Ectodermal cell (in vitro differentiated cells): Measurements from ENCODE around the gene TNFRSF6B.
A peak's percentile ranks its signal among the peaks of the same experiment; 100 is the strongest.

Experiments used
- H3K27ac ChIP-seq: 2 replicates; pipeline ENCODE4 v1.7.0; 2013; ENCODE audit warnings: mild to moderate bottlenecking, low read depth, low read length; ENCODE audit not compliant: insufficient read depth, poor library complexity, severe bottlenecking
- H3K27me3 ChIP-seq: 2 replicates; pipeline ENCODE4 v1.7.0; 2013; ENCODE audit warnings: mild to moderate bottlenecking, low read length; ENCODE audit not compliant: insufficient read depth, control insufficient read depth, poor library complexity, severe bottlenecking
- H3K36me3 ChIP-seq: one replicate; pipeline ENCODE4 v1.7.0; 2013; ENCODE audit warnings: low read length; ENCODE audit not compliant: control insufficient read depth, insufficient read depth
- H3K4me1 ChIP-seq: one replicate; pipeline ENCODE4 v1.7.0; 2013; ENCODE audit warnings: low read length; ENCODE audit not compliant: control insufficient read depth, insufficient read depth
- H3K4me3 ChIP-seq: 2 replicates; pipeline ENCODE4 v1.7.0; 2013; ENCODE audit warnings: low read depth, low read length, control low read depth; ENCODE audit not compliant: insufficient read depth
- H3K9me3 ChIP-seq: 2 replicates; pipeline ENCODE4 v1.7.0; 2013; ENCODE audit warnings: mild to moderate bottlenecking, low read length, moderate library complexity; ENCODE audit not compliant: control insufficient read depth
- whole genome bisulfite sequencing, 2 experiments: methylation state at CpG; one replicate each; pipeline ENCODE4 v1.1.7; 2013; ENCODE audit warnings: missing lambda C conversion rate in 2 of 2; 5-methylcytosine and 5-hydroxymethylcytosine counted together

Gene TNFRSF6B

GRCh38 chr20:63686094-63686491, 10.4 kb upstream of the TNFRSF6B start:
- Histone ChIP-seq H3K27ac (no peak overlapping the region), H3K36me3 (no peaks in the 10 kb centered on the region)
- 95 to 97% methylated on average over 24 of the region's 24 CpGs for WGBS, 2 experiments

DNA sequence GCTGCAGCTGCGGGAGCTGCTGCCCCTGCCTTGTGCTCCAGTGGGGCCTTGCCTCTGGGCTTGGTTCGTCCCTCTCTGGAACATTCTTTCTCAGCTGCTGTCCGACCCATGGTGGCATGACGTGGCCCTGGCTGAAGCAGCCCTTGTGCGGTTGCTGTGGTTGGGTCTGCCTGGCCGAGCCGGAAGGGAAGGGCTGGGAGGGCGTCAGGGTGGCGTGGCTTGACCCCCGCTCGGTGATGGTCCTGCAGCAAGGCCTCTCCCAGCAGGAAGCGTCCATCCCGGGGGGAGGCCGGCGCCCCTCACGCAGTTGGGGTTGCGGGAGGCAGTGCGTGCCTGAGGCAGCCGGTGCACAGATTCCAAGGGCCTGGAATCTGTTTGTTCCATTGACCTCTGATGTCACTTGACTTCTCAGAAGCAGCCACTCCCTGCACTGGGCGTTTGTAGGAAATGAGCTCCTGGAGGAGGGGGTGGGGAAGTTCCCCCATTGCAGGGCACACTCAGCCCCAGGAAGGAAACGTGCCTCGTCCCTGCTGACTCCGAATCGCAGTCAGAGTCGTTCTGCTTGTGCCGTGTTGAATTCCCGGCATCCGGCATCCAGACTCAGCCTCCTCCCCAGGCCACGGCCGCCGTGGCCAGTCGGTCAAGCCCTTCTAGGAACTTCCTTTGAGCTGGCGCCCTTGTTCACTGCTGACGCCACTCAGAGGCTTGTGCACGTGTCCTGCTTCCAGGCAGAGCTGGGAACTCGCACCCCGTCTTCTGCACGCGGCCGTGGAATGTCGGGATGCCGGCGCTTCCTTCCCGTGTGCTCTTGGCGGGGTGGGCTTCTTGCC, 9.7 kb upstream of the TNFRSF6B start:
- Histone ChIP-seq H3K4me3 (no peak overlapping the region), H3K27me3 (no peaks in the 10 kb centered on the region), H3K36me3 (no peaks in the 10 kb centered on the region), H3K9me3 (no peaks in the 10 kb centered on the region), H3K27ac (peak overlapping the region; percentile 65), H3K4me1 (no peaks in the 10 kb centered on the region)
- WGBS, 2 experiments, result 90 to 92% methylated on average over 45 of the region's 45 CpGs

More at GRCh38 chr20:63686094-63686491, 10.4 kb upstream of the TNFRSF6B start:
- Histone ChIP-seq H3K27me3 (no peaks in the 10 kb centered on the region), H3K9me3 (no peaks in the 10 kb centered on the region), H3K4me3 (no peak overlapping the region), H3K4me1 (no peaks in the 10 kb centered on the region)

GRCh38 chr20:63687419-63688178, 8.9 kb upstream of the TNFRSF6B start:
- no peaks in the 10 kb centered on the region for H3K36me3 ChIP-seq
- WGBS, 2 experiments, result 94 to 95% methylated on average over 29 of the region's 29 CpGs
- H3K27ac ChIP-seq, result no peak overlapping the region
- H3K4me3 ChIP-seq, result no peak overlapping the region
- H3K27me3 ChIP-seq, result no peaks in the 10 kb centered on the region
- no peaks in the 10 kb centered on the region for H3K4me1 ChIP-seq
- H3K9me3 ChIP-seq, result no peaks in the 10 kb centered on the region

GRCh38 chr20:63688228-63689045, 8.0 kb upstream of the TNFRSF6B start:
- 94 to 95% methylated on average over 31 of the region's 31 CpGs for WGBS, 2 experiments

DNA sequence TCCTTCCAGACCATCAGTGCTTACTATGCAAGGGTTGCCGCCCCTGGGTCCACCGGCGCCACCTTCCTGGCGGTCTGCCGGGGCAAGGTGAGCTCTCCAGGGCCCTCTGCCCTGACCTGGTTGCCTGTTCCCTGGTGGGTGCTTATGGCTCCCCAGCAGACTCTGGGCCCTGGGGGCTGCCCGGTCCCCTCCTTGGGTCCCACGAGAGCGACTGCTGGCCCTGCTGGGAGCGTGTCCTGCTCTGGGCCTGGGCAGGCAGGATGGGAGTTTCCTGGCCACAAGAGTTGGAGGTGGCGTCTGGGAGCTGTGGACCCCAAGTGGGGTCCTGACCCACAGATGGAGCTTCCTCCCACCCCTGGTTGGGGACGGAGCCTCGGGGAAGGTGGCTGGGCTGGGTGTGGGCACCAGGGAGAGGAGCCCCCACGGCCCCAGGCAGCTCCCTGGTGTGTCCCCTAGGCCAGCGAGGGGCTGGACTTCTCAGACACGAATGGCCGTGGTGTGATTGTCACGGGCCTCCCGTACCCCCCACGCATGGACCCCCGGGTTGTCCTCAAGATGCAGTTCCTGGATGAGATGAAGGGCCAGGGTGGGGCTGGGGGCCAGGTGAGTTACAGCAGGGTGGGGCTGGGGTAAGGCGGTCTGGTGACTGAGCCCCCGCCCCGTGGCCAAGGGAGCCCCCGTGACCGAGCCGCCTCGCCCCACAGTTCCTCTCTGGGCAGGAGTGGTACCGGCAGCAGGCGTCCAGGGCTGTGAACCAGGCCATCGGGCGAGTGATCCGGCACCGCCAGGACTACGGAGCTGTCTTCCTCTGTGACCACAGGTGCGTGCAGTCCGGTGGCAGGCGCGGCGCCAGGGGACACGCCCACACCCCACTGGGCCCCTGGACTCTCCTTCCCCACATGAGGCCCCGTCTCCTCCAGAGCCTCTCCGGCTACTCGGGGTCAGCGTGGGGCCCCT, 7.1 kb upstream of the TNFRSF6B start:
- no peaks in the 10 kb centered on the region for H3K36me3 ChIP-seq
- WGBS, 2 experiments, result 95 to 96% methylated on average over 44 of the region's 44 CpGs
- no peaks in the 10 kb centered on the region for H3K9me3 ChIP-seq
- no peaks in the 10 kb centered on the region for H3K27me3 ChIP-seq
- H3K4me3 ChIP-seq, result no peak overlapping the region
- H3K27ac ChIP-seq, result no peak overlapping the region
- no peaks in the 10 kb centered on the region for H3K4me1 ChIP-seq

More at GRCh38 chr20:63688228-63689045, 8.0 kb upstream of the TNFRSF6B start:
- Histone ChIP-seq H3K9me3 (no peaks in the 10 kb centered on the region), H3K4me3 (no peak overlapping the region), H3K27me3 (no peaks in the 10 kb centered on the region), H3K36me3 (no peaks in the 10 kb centered on the region), H3K27ac (no peak overlapping the region), H3K4me1 (no peaks in the 10 kb centered on the region)

DNA sequence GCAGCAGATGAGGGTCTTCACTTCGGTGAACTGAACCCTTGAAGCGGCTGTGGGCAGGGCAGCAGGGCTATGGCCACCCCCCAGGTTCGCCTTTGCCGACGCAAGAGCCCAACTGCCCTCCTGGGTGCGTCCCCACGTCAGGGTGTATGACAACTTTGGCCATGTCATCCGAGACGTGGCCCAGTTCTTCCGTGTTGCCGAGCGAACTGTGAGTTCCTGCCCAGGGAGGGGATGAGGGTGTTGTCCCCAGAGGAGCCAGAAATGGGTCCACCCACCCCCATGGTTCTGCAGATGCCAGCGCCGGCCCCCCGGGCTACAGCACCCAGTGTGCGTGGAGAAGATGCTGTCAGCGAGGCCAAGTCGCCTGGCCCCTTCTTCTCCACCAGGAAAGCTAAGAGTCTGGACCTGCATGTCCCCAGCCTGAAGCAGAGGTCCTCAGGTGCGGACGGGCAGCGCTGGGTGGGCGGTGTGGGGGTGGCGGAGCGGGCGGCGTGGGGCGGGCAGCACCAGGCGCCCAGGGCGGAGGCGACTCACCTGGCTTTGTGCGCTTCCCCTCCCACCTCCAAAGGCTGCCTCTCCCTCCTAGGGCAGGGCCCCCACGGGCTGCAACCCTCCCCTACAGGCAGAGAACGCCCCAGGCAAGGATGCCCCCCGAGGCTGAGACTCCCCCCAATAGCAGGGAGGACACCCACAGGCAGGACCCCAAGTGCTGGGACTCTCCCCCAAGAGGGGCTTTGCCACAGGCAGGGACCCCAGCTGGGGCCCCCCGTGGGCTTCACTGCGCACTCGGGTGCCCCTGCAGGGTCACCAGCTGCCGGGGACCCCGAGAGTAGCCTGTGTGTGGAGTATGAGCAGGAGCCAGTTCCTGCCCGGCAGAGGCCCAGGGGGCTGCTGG, 6.2 kb upstream of the TNFRSF6B start:
- H3K4me1 ChIP-seq, result no peaks in the 10 kb centered on the region
- 94 to 95% methylated on average over 40 of the region's 40 CpGs for WGBS, 2 experiments
- no peaks in the 10 kb centered on the region for H3K36me3 ChIP-seq

DNA sequence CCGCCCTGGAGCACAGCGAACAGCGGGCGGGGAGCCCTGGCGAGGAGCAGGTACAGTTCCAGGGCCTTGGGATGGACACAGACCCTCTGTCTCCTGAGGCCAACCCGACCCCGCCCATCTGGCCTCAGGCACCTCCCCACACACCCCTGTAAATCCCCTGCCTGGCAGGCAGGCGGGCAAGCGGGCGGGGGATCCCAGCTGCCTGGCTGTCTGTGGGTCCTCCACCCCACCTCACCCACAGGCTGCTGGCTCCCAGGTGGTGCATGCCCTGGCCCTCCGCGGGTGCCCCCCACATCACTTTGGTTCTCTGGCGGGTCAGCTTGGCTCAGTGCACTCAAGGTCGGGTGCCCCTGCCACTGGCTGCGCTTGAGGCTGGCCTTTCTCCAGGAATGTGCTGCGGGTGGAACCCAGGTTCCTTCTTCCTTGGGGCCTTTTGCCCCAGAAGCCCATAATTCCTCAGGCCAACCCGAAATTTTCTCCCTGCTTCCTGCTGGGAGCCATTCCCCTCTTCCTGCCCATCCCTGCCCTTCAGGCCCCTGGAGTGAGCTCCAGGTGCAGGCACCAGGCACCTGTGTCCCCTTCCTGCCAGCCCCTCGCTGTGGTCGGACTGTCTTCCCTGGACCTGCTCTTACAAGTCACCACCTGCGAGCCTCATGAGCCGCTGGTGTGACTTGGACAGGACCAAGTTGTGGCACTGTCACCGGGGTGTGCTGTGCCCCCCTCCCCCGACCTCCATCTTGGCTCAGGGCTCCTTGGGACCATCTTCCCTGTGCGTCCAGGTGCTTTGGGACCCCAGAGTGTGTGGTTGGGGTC, 5.3 kb upstream of the TNFRSF6B start:
- WGBS, 2 experiments, result 93 to 95% methylated on average over 24 of the region's 24 CpGs
- no peak overlapping the region for H3K27ac ChIP-seq

More for the DNA sequence above, 6.2 kb upstream of the TNFRSF6B start:
- Histone ChIP-seq H3K4me3 (no peak overlapping the region), H3K27ac (no peak overlapping the region), H3K27me3 (no peaks in the 10 kb centered on the region), H3K9me3 (no peaks in the 10 kb centered on the region)

DNA sequence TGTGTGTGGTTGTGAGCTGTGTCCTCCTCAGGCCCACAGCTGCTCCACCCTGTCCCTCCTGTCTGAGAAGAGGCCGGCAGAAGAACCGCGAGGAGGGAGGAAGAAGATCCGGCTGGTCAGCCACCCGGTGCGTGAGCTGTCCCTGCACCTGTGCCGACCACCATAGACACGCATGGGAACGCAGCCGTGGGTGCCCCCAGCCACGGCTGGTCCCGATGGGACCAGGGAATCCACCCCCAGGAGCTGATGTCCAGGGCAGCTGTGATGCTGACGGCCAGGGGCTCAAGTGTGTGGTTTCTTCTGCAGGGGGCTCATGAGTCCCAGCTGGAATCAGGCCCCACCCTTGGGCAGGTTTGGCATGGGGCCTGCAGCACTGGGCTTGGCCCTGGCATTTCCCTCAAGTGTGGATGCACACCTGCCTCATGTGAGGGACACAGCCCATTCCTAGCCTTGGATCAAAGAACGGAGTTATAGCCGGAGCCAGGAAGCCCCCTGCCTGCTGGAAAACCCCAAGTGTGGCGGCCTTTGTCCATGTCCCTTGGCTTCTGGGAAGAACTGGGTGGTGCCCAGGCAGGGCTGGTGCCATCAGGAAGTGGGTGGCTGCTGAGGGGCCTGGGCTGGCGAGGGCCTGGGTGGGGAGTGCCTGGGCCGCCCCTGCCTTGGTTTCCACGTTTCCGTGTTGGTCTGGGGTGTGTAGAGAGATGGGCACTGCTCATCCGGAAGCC, 4.6 kb upstream of the TNFRSF6B start:
- Histone ChIP-seq H3K4me3 (no peak overlapping the region), H3K4me1 (peaks cover 3% of the 10 kb centered on the region), H3K27me3 (no peaks in the 10 kb centered on the region), H3K36me3 (no peaks in the 10 kb centered on the region), H3K27ac (no peak overlapping the region), H3K9me3 (no peaks in the 10 kb centered on the region)
- 93 to 96% methylated on average over 21 of the region's 21 CpGs for WGBS, 2 experiments

More for the DNA sequence above, 5.3 kb upstream of the TNFRSF6B start:
- Histone ChIP-seq H3K9me3 (no peaks in the 10 kb centered on the region), H3K4me3 (no peak overlapping the region), H3K27me3 (no peaks in the 10 kb centered on the region), H3K4me1 (no peaks in the 10 kb centered on the region), H3K36me3 (no peaks in the 10 kb centered on the region)
